ENCODE measurements around the gene AQP6. TPM values are rescaled to one million over a fixed set of nuclear protein-coding genes. Genes with fewer than 3 reads are reported as not detected.

Gene AQP6
- not detected in 2 replicates for total RNA-seq

GRCh38 chr12:49972641-49973360, at the start of gene AQP6:
Gene AQP6 (plus strand): TSS chr12:49972947. CDS start chr12:49973174, 227 bp downstream.

GRCh38 chr12:49950273-49951251, 22.2 kb upstream of the AQP6 start, which contains the start of gene AQP2:
Gene AQP2 (plus strand): TSS chr12:49950737. CDS start chr12:49950831, 94 bp downstream.

GRCh38 chr12:49961111-49961922, 11.4 kb upstream of the AQP6 start, which contains the start of gene AQP5:
Gene AQP5 (plus strand): TSS chr12:49961872. CDS start chr12:49962018, 146 bp downstream.

GRCh38 chr12:50025187-50026059, 52.7 kb downstream of the AQP6 start, which contains the start of gene RACGAP1:
Gene RACGAP1 (minus strand): TSS chr12:50025494. CDS start chr12:50016715, 8,779 bp downstream.

Other genes with a start within 250 kb of the AQP6 start
- gene TMBIM6, start 231.4 kb upstream of the AQP6 start, total RNA-seq: 346 and 374 TPM in 2 replicates
- 13.3 and 15.6 TPM in 2 replicates for gene NCKAP5L, start 144.5 kb upstream of the AQP6 start, total RNA-seq
- gene BCDIN3D, start 129.8 kb upstream of the AQP6 start, total RNA-seq: 2.3 and 2.4 TPM in 2 replicates
- gene FAIM2, start 69.0 kb upstream of the AQP6 start, total RNA-seq: not detected in 2 replicates
- gene AQP2, start 22.2 kb upstream of the AQP6 start, total RNA-seq: not detected in 2 replicates
- gene AQP5, start 11.1 kb upstream of the AQP6 start, total RNA-seq: not detected in 2 replicates
- 51.0 and 54.1 TPM in 2 replicates for gene RACGAP1, start 52.5 kb downstream of the AQP6 start, total RNA-seq
- gene ASIC1, start 84.6 kb downstream of the AQP6 start, total RNA-seq: 0.25 and 1.9 TPM in 2 replicates
- 70.9 and 71.6 TPM in 2 replicates for gene SMARCD1, start 112.4 kb downstream of the AQP6 start, total RNA-seq
- gene GPD1, start 131.1 kb downstream of the AQP6 start, total RNA-seq: not detected in 2 replicates
- gene COX14, start 139.3 kb downstream of the AQP6 start, total RNA-seq: 48.9 and 57.1 TPM in 2 replicates
- gene CERS5, start 194.4 kb downstream of the AQP6 start, total RNA-seq: 27.0 and 33.7 TPM in 2 replicates